ENCODE measurements around the gene SLC2A9. TPM values are rescaled to one million over a fixed set of nuclear protein-coding genes. Genes with fewer than 3 reads are reported as not detected.

SLC2A9 gene
- total and polyA plus RNA-seq, 2 of the 8 experiments (the other 6 are each of a cell fraction or from before 2014, with no cell fraction given), result 0.20 to 0.26 TPM

DNA sequence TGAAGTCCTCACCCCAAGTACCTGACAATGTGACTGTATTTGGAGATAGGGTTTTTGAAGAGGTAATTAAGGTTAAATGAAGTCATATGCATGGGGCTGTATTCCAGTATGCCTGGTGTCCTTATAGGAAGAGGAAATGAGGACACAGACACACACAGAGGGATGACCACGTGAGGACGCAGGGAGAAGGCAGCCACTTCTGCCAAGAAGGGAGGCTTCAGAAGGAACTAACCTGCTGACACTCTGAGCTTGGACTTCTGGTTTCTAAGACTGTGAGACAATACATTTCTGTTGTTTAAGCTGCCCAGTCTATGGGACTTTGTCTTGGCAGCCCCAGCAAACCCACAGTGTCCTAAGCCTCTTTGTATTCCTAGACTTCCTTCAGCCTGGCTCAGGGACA, 3.0 kb upstream of the SLC2A9 start (continued):
- TF ChIP-seq CTBP2 (IDR thresholded peaks at IDR 0.05; ENCODE audit: borderline replicate concordance, insufficient read depth, insufficient read length, low read length), result no peak
